HFF-Myc (cell line): Measurements from ENCODE around the gene SH3BGRL2.

Source experiments
- DNase-seq: peaks from one replicate; pipeline ENCODE4 v3.0.0-alpha.2; 2011; ENCODE audit warnings: low read depth; ENCODE audit errors: extremely low read depth
- H3K4me3 ChIP-seq: replicated peaks from 2 replicates; pipeline ENCODE4 v1.5.1; 2011; ENCODE audit warnings: low read depth, mild to moderate bottlenecking, control low read depth, low read length
- TF ChIP-seq, protein P1 (sequence below): IDR thresholded peaks from 2 replicates; pipeline ENCODE4 v1.5.1; 2012; ENCODE audit warnings: mild to moderate bottlenecking, low read depth, low read length, control low read depth; ENCODE audit errors: missing control alignments

Gene SH3BGRL2

DNA sequence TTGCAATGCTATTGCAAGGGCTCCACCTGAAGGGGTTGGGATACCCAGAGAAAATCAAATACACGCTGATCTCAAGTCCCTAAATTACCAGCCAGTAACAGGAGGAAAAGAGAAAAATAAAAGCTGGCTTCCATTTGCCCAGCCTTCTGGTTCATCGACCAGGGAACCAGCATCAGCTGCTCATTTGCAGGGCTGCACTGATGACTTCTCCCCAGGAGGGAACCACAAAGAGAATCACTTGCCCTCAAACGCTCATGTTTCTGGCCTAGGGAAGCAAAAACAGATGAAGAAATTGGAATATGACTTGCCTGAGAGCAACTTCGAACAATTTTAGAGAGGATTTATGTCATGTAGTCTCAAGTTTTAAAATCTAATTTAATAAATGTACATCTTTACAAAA, 119.7 kb downstream of the SH3BGRL2 start:
- DNase-seq: no peak
- TF ChIP-seq, protein P1, sequence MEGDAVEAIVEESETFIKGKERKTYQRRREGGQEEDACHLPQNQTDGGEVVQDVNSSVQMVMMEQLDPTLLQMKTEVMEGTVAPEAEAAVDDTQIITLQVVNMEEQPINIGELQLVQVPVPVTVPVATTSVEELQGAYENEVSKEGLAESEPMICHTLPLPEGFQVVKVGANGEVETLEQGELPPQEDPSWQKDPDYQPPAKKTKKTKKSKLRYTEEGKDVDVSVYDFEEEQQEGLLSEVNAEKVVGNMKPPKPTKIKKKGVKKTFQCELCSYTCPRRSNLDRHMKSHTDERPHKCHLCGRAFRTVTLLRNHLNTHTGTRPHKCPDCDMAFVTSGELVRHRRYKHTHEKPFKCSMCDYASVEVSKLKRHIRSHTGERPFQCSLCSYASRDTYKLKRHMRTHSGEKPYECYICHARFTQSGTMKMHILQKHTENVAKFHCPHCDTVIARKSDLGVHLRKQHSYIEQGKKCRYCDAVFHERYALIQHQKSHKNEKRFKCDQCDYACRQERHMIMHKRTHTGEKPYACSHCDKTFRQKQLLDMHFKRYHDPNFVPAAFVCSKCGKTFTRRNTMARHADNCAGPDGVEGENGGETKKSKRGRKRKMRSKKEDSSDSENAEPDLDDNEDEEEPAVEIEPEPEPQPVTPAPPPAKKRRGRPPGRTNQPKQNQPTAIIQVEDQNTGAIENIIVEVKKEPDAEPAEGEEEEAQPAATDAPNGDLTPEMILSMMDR: no peak
- H3K4me3 ChIP-seq: no peak overlapping the region
